Mesodermal cell (in vitro differentiated cells): ENCODE results near the gene SAMD4A.

ENCODE experiments used
- H3K27ac ChIP-seq: 2 replicates; pipeline ENCODE4 v1.7.0; 2013; ENCODE audit warnings: mild to moderate bottlenecking, low read depth, low read length, moderate library complexity; ENCODE audit not compliant: severe bottlenecking
- H3K36me3 ChIP-seq: 2 replicates; pipeline ENCODE4 v1.7.1; 2013; ENCODE audit warnings: mild to moderate bottlenecking, low read length, moderate library complexity; ENCODE audit not compliant: control insufficient read depth, insufficient read depth
- H3K4me1 ChIP-seq: one replicate; pipeline ENCODE4 v1.7.1; 2013; ENCODE audit warnings: mild to moderate bottlenecking, low read length; ENCODE audit not compliant: insufficient read depth, control insufficient read depth, poor library complexity, severe bottlenecking
- H3K4me3 ChIP-seq: 2 replicates; pipeline ENCODE4 v1.7.0; 2013; ENCODE audit warnings: low read length, control low read depth, mild to moderate bottlenecking; ENCODE audit not compliant: insufficient read depth, poor library complexity, severe bottlenecking; ENCODE audit errors: extremely low read depth
- H3K9me3 ChIP-seq: 2 replicates; pipeline ENCODE4 v1.7.1; 2013; ENCODE audit warnings: mild to moderate bottlenecking, low read length, moderate library complexity; ENCODE audit not compliant: control insufficient read depth
- WGBS, 2 experiments: methylation state at CpG; one replicate each; pipeline ENCODE4 v1.1.5; 2013; ENCODE audit warnings: missing lambda C conversion rate in 2 of 2; ENCODE audit not compliant: insufficient coverage in 2 of 2; 5-methylcytosine and 5-hydroxymethylcytosine counted together

The SAMD4A gene

GRCh38 chr14:54728700-54729527, 162.0 kb downstream of the SAMD4A start:
- Histone ChIP-seq H3K36me3 (peaks cover 5% of the 10 kb centered on the region), H3K27ac (no peak overlapping the region), H3K9me3 (no peaks in the 10 kb centered on the region), H3K4me1 (peaks cover 22% of the 10 kb centered on the region), H3K4me3 (no peak overlapping the region)
- WGBS, 2 experiments, result 89 to 95% methylated on average over 6 of the region's 9 CpGs

- no peak overlapping the region for H3K4me3 ChIP-seq
- H3K36me3 ChIP-seq, result peaks cover 10% of the 10 kb centered on the region
- H3K4me1 ChIP-seq, result peaks cover 22% of the 10 kb centered on the region
- 65 to 78% methylated on average over 3 to 5 of the region's 6 CpGs for WGBS, 2 experiments
- no peaks in the 10 kb centered on the region for H3K9me3 ChIP-seq
- no peak overlapping the region for H3K27ac ChIP-seq
Observed at GRCh38 chr14:54730156-54730961, 163.4 kb downstream of the SAMD4A start.

- 93 to 100% methylated on average over 3 to 6 of the region's 6 CpGs for WGBS, 2 experiments
- Histone ChIP-seq H3K4me3 (no peak overlapping the region), H3K27ac (no peak overlapping the region)
Observed at GRCh38 chr14:54734966-54735365, 168.0 kb downstream of the SAMD4A start.

GRCh38 chr14:54735424-54735823, 168.5 kb downstream of the SAMD4A start:
- Histone ChIP-seq H3K36me3 (peaks cover 41% of the 10 kb centered on the region), H3K27ac (no peak overlapping the region), H3K4me1 (peaks cover 12% of the 10 kb centered on the region), H3K4me3 (no peak overlapping the region), H3K9me3 (no peaks in the 10 kb centered on the region)
- WGBS, 2 experiments, result 93% methylated on average over 3 of the region's 3 CpGs

More at GRCh38 chr14:54734966-54735365, 168.0 kb downstream of the SAMD4A start:
- Histone ChIP-seq H3K4me1 (peaks cover 16% of the 10 kb centered on the region), H3K9me3 (no peaks in the 10 kb centered on the region), H3K36me3 (peaks cover 37% of the 10 kb centered on the region)

GRCh38 chr14:54737132-54737711, 170.3 kb downstream of the SAMD4A start:
- Histone ChIP-seq H3K4me1 (peaks cover 12% of the 10 kb centered on the region), H3K27ac (no peak overlapping the region), H3K36me3 (peaks cover 59% of the 10 kb centered on the region), H3K4me3 (no peak overlapping the region), H3K9me3 (no peaks in the 10 kb centered on the region)
- WGBS, 2 experiments, result 95 to 100% methylated on average over 1 to 3 of the region's 5 CpGs

- Histone ChIP-seq H3K27ac (no peak overlapping the region), H3K4me1 (peaks cover 12% of the 10 kb centered on the region), H3K4me3 (no peak overlapping the region), H3K36me3 (peaks cover 62% of the 10 kb centered on the region), H3K9me3 (no peaks in the 10 kb centered on the region)
- 96 to 100% methylated on average over 3 to 4 of the region's 4 CpGs for WGBS, 2 experiments
Observed at GRCh38 chr14:54738009-54738408, 171.1 kb downstream of the SAMD4A start.

- peaks cover 72% of the 10 kb centered on the region for H3K36me3 ChIP-seq
- H3K4me3 ChIP-seq, result no peak overlapping the region
- H3K27ac ChIP-seq, result no peak overlapping the region
Observed at GRCh38 chr14:54739514-54739913, 172.6 kb downstream of the SAMD4A start.

GRCh38 chr14:54742492-54743350, 175.8 kb downstream of the SAMD4A start:
- H3K27ac ChIP-seq, result peak overlapping the region; percentile 23
- H3K4me1 ChIP-seq, result no peaks in the 10 kb centered on the region
- WGBS, 2 experiments, result 96% methylated on average over 4 of the region's 5 CpGs
- no peak overlapping the region for H3K4me3 ChIP-seq
- H3K36me3 ChIP-seq, result peaks cover 92% of the 10 kb centered on the region
- no peaks in the 10 kb centered on the region for H3K9me3 ChIP-seq

More at GRCh38 chr14:54739514-54739913, 172.6 kb downstream of the SAMD4A start:
- Histone ChIP-seq H3K9me3 (no peaks in the 10 kb centered on the region), H3K4me1 (peaks cover 8% of the 10 kb centered on the region)
- WGBS, 2 experiments, result 93 to 100% methylated on average over 5 to 6 of the region's 7 CpGs

- Histone ChIP-seq H3K9me3 (no peaks in the 10 kb centered on the region), H3K27ac (peak overlapping the region; percentile 23), H3K4me3 (no peak overlapping the region), H3K36me3 (peaks cover 93% of the 10 kb centered on the region), H3K4me1 (no peaks in the 10 kb centered on the region)
- 89 to 96% methylated on average over 3 to 5 of the region's 5 CpGs for WGBS, 2 experiments
Observed at GRCh38 chr14:54743382-54743781, 176.5 kb downstream of the SAMD4A start.

- 90 to 95% methylated on average over 3 of the region's 3 CpGs for WGBS, 2 experiments
- Histone ChIP-seq H3K4me1 (no peaks in the 10 kb centered on the region), H3K4me3 (no peak overlapping the region), H3K36me3 (peaks cover 90% of the 10 kb centered on the region), H3K9me3 (no peaks in the 10 kb centered on the region), H3K27ac (no peak overlapping the region)
Observed at GRCh38 chr14:54746019-54746418, 179.1 kb downstream of the SAMD4A start.
